GM23338 (cell line): ENCODE results near the gene KRTAP10-9. TPM values are rescaled to one million over a fixed set of nuclear protein-coding genes. Genes with fewer than 3 reads are reported as not detected.

ENCODE experiments used
- ATAC-seq: fragments of 200-7000 bp; cut with Tn5 transposase; 3 replicates; pipeline ENCODE4 v1.9.1; 2020
- DNase-seq: peaks from one replicate; pipeline ENCODE4 v3.0.0-alpha.2; 2015; ENCODE audit warnings: low spot score
- H2AFZ ChIP-seq: fragments of 200-600 bp; sonication (generic); 2 replicates; pipeline ENCODE4 v1.8.0; 2016; ENCODE audit warnings: antibody characterized with exemption, mild to moderate bottlenecking, moderate library complexity
- H3F3A ChIP-seq: fragments of 200-600 bp; sonication (generic); replicated peaks from 2 replicates; pipeline ENCODE4 v1.8.0; 2017; ENCODE audit warnings: antibody characterized with exemption, mixed run types, low read depth
- H3K27ac ChIP-seq: fragments of 200-600 bp; sonication (generic); 2 replicates; pipeline ENCODE4 v1.6.1; 2016; ENCODE audit warnings: low read depth
- H3K27me3 ChIP-seq: fragments of 200-600 bp; sonication (generic); 2 replicates; pipeline ENCODE4 v1.8.0; 2016; ENCODE audit warnings: mild to moderate bottlenecking, mixed run types, moderate library complexity; ENCODE audit not compliant: insufficient read depth
- H3K36me3 ChIP-seq: fragments of 200-600 bp; sonication (generic); 2 replicates; pipeline ENCODE4 v1.8.0; 2016; ENCODE audit warnings: mild to moderate bottlenecking; ENCODE audit not compliant: insufficient read depth
- H3K4me1 ChIP-seq: fragments of 200-600 bp; sonication (generic); 2 replicates; pipeline ENCODE4 v1.8.0; 2016; ENCODE audit warnings: mild to moderate bottlenecking, moderate library complexity; ENCODE audit not compliant: insufficient read depth
- H3K4me2 ChIP-seq: fragments of 200-600 bp; sonication (generic); 2 replicates; pipeline ENCODE4 v1.7.1; 2017; ENCODE audit warnings: mixed run types
- H3K4me3 ChIP-seq: fragments of 200-600 bp; sonication (generic); 2 replicates; pipeline ENCODE4 v1.6.1; 2016; ENCODE audit warnings: mixed run types
- H3K79me2 ChIP-seq: fragments of 200-600 bp; sonication (generic); replicated peaks from 2 replicates; pipeline ENCODE4 v1.8.0; 2017; ENCODE audit warnings: mild to moderate bottlenecking; ENCODE audit not compliant: insufficient read depth
- H3K9me2 ChIP-seq: fragments of 200-600 bp; sonication (generic); 2 replicates; pipeline ENCODE4 v1.8.0; 2017; ENCODE audit not compliant: insufficient read depth
- H4K20me1 ChIP-seq: fragments of 200-600 bp; sonication (generic); replicated peaks from 2 replicates; pipeline ENCODE4 v1.8.0; 2017; ENCODE audit warnings: mild to moderate bottlenecking; ENCODE audit not compliant: insufficient read depth
- H3K27ac Mint-ChIP-seq: 2 replicates; pipeline ENCODE4 v1.8.0; 2020; ENCODE audit warnings: inconsistent platforms, mild to moderate bottlenecking, moderate library complexity, mixed read lengths
- H3K27me3 Mint-ChIP-seq: 3 replicates; pipeline ENCODE4 v1.8.0; 2022; ENCODE audit warnings: low read depth, mild to moderate bottlenecking, moderate library complexity, mixed read lengths, inconsistent platforms; ENCODE audit not compliant: insufficient read depth, poor library complexity
- H3K36me3 Mint-ChIP-seq: 3 replicates; pipeline ENCODE4 v1.8.0; 2021; ENCODE audit warnings: low read depth, mild to moderate bottlenecking, inconsistent platforms, moderate library complexity, mixed read lengths
- H3K4me1 Mint-ChIP-seq: 3 replicates; pipeline ENCODE4 v1.8.0; 2020; ENCODE audit warnings: mild to moderate bottlenecking, inconsistent platforms, mixed read lengths
- H3K4me3 Mint-ChIP-seq: 3 replicates; pipeline ENCODE4 v1.8.0; 2021; ENCODE audit warnings: moderate library complexity, mild to moderate bottlenecking, inconsistent platforms, mixed read lengths
- H3K9me3 Mint-ChIP-seq: 3 replicates; pipeline ENCODE4 v1.8.0; 2020; ENCODE audit warnings: moderate library complexity, mild to moderate bottlenecking, inconsistent platforms, mixed read lengths
- CREB1 ChIP-seq: fragments of 250-450 bp; sonication (Bioruptor Pico); IDR thresholded peaks from 2 replicates; pipeline ENCODE4 v1.5.0; 2020; ENCODE audit warnings: low read depth, mild to moderate bottlenecking, moderate library complexity
- EZH2 ChIP-seq: fragments of 200-600 bp; sonication (generic); IDR thresholded peaks from one replicate; pipeline ENCODE4 v1.8.0; 2017; ENCODE audit warnings: antibody characterized with exemption, mild to moderate bottlenecking, low read depth; ENCODE audit not compliant: unreplicated experiment
- EZH2phosphoT487 ChIP-seq: fragments of 200-600 bp; sonication (generic); IDR thresholded peaks from one replicate; pipeline ENCODE4 v1.8.1; 2018; ENCODE audit warnings: antibody characterized with exemption; ENCODE audit not compliant: unreplicated experiment
- JUNB ChIP-seq: IDR thresholded peaks from one replicate; pipeline ENCODE4 v1.6.1; 2016; ENCODE audit warnings: antibody characterized with exemption; ENCODE audit not compliant: unreplicated experiment
- NANOG ChIP-seq: IDR thresholded peaks from 2 replicates; pipeline ENCODE4 v1.6.1; 2016; ENCODE audit warnings: antibody characterized with exemption, borderline replicate concordance
- POLR2AphosphoS5 ChIP-seq: IDR thresholded peaks from 2 replicates; pipeline ENCODE4 v1.6.1; 2016; ENCODE audit warnings: antibody characterized with exemption, low read depth
- STAT1 ChIP-seq: IDR thresholded peaks from one replicate; pipeline ENCODE4 v1.6.1; 2016; ENCODE audit warnings: antibody characterized with exemption; ENCODE audit not compliant: unreplicated experiment
- ZNF114 ChIP-seq: fragments of 250-450 bp; sonication (Bioruptor Pico); IDR thresholded peaks from 2 replicates; pipeline ENCODE4 v1.5.0; 2020; ENCODE audit warnings: mild to moderate bottlenecking, moderate library complexity
- polyA plus RNA-seq: library from polyadenylated mRNA; unstranded; fragments of >200 nt; fragmentation: Nextera tagmentation; extraction: Ambion mirVana; gene quantifications from 2 replicates; pipeline ENCODE4 v1.2.1, GENCODE V29; 2016
- total RNA-seq: library from RNA; depleted of rRNA; stranded (reverse); fragments of >200 nt; shearing (Covaris generic); gene quantifications from 2 replicates; pipeline ENCODE4 v1.2.3, GENCODE V29; 2014
- TF ChIP-seq, protein P1 (sequence below): fragments of 250-450 bp; sonication (Bioruptor Pico); IDR thresholded peaks from 2 replicates; pipeline ENCODE4 v1.5.0; 2020; ENCODE audit warnings: mild to moderate bottlenecking, moderate library complexity
- TF ChIP-seq, protein P2 (sequence below), 2 experiments: fragments of 200-600 bp in 1 of 2; sonication (generic) in 1 of 2; conservative IDR thresholded peaks; 2 replicates each; pipeline versions ENCODE4 v1.5.1 to v1.6.1; 2016 to 2017; ENCODE audit warnings: antibody characterized with exemption in 2 of 2, low read depth in 2 of 2, mild to moderate bottlenecking in 2 of 2, moderate library complexity in 1 of 2

Gene KRTAP10-9
- total and polyA plus RNA-seq, 2 experiments from 2014 or later = not detected

DNA sequence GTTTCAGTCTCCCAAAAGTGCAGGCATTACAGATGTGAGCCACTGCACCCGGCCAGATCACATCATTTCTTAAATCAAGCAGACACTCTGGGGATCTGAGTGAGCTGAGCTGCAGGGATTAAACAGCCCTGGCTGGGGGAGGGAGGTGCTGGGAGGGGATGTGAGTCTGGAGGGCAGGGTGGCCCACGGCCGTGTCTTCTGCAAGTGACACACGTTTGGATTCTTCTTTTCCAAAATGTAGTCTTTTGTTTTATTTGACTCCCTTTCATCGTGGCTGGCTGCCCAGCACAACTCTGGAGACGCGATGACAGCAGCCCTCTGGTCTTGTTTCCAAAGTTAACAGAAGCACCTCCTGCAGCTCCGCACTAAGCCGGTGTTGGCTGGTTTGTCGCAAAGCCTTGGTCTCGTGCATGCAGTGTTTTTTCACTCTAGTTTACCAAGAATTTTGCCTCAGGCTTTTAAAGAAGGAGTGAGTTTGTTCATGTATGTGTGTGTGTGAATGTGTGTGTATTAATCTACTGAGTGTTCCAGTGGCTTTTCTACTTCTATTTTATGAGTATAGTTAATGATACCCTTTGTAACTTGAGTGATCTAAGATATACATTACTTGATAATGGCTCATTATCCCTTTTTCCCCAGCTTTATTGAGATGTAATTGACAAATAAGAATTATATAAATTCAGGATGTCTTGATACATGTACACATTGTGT is 43.6 kb upstream of the KRTAP10-9 start:
- H3K79me2 ChIP-seq = no peaks in the 10 kb centered on the region
- H3K4me3 ChIP-seq = no peak overlapping the region
- H3K4me3 Mint-ChIP-seq = no peak overlapping the region
- TF ChIP-seq STAT1 (no peak), JUNB (no peak)
- H3F3A ChIP-seq = no peaks in the 10 kb centered on the region
- no peaks in the 10 kb centered on the region for H4K20me1 ChIP-seq
- no peak overlapping the region for H3K4me2 ChIP-seq
- no peaks in the 10 kb centered on the region for H3K9me2 ChIP-seq
- peaks cover 7% of the 10 kb centered on the region for H3K4me1 Mint-ChIP-seq
- DNase-seq (no peak), ATAC-seq (peak; percentile 63)
- H3K27me3 ChIP-seq = no peaks in the 10 kb centered on the region
- H3K36me3 ChIP-seq = no peaks in the 10 kb centered on the region
- no peak overlapping the region for H3K27ac ChIP-seq
- H3K4me1 ChIP-seq = no peaks in the 10 kb centered on the region
- peaks cover 9% of the 10 kb centered on the region for H3K27me3 Mint-ChIP-seq
- H3K36me3 Mint-ChIP-seq = no peaks in the 10 kb centered on the region
- no peak overlapping the region for H2AFZ ChIP-seq
- no peak overlapping the region for H3K27ac Mint-ChIP-seq
- H3K9me3 Mint-ChIP-seq = peaks cover 11% of the 10 kb centered on the region

DNA sequence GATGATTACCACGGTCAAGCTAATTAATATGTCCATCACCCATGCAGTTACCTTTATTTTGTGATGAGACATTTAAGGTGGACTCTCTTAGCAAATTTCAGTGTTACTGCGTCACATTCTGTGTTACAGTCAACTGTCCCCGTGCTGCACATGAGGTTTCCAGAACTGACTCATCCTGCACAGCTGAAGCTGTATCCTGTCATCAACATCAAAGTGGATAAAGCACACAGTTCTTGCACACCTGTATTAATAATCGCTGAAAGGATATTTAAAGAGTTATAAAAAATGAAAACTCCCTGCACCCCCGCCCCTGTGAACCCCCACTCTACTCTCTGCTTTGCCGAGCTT is 43.1 kb upstream of the KRTAP10-9 start:
- Histone ChIP-seq H3K4me1 (no peaks in the 10 kb centered on the region), H3K27me3 (no peaks in the 10 kb centered on the region), H3F3A (no peaks in the 10 kb centered on the region), H3K4me3 (no peak overlapping the region), H3K27ac (no peak overlapping the region), H3K36me3 (no peaks in the 10 kb centered on the region), H2AFZ (no peak overlapping the region), H3K79me2 (no peaks in the 10 kb centered on the region), H3K4me2 (no peak overlapping the region), H3K9me2 (no peaks in the 10 kb centered on the region), H4K20me1 (no peaks in the 10 kb centered on the region)
- Mint-ChIP-seq H3K9me3 (peaks cover 11% of the 10 kb centered on the region; the same call in 2 of the 3 replicates), H3K4me1 (peaks cover 7% of the 10 kb centered on the region), H3K27me3 (peaks cover 9% of the 10 kb centered on the region), H3K36me3 (no peaks in the 10 kb centered on the region), H3K27ac (no peak overlapping the region), H3K4me3 (no peak overlapping the region)
- DNase-seq (no peak), ATAC-seq (no peak)
- TF ChIP-seq EZH2phosphoT487 (no peak), EZH2 (no peak), STAT1 (no peak), POLR2AphosphoS5 (no peak), JUNB (no peak), ZNF114 (CRISPR knock-in tag) (no peak), CREB1 (CRISPR knock-in tag) (no peak), NANOG (no peak)
- TF ChIP-seq, protein P1, sequence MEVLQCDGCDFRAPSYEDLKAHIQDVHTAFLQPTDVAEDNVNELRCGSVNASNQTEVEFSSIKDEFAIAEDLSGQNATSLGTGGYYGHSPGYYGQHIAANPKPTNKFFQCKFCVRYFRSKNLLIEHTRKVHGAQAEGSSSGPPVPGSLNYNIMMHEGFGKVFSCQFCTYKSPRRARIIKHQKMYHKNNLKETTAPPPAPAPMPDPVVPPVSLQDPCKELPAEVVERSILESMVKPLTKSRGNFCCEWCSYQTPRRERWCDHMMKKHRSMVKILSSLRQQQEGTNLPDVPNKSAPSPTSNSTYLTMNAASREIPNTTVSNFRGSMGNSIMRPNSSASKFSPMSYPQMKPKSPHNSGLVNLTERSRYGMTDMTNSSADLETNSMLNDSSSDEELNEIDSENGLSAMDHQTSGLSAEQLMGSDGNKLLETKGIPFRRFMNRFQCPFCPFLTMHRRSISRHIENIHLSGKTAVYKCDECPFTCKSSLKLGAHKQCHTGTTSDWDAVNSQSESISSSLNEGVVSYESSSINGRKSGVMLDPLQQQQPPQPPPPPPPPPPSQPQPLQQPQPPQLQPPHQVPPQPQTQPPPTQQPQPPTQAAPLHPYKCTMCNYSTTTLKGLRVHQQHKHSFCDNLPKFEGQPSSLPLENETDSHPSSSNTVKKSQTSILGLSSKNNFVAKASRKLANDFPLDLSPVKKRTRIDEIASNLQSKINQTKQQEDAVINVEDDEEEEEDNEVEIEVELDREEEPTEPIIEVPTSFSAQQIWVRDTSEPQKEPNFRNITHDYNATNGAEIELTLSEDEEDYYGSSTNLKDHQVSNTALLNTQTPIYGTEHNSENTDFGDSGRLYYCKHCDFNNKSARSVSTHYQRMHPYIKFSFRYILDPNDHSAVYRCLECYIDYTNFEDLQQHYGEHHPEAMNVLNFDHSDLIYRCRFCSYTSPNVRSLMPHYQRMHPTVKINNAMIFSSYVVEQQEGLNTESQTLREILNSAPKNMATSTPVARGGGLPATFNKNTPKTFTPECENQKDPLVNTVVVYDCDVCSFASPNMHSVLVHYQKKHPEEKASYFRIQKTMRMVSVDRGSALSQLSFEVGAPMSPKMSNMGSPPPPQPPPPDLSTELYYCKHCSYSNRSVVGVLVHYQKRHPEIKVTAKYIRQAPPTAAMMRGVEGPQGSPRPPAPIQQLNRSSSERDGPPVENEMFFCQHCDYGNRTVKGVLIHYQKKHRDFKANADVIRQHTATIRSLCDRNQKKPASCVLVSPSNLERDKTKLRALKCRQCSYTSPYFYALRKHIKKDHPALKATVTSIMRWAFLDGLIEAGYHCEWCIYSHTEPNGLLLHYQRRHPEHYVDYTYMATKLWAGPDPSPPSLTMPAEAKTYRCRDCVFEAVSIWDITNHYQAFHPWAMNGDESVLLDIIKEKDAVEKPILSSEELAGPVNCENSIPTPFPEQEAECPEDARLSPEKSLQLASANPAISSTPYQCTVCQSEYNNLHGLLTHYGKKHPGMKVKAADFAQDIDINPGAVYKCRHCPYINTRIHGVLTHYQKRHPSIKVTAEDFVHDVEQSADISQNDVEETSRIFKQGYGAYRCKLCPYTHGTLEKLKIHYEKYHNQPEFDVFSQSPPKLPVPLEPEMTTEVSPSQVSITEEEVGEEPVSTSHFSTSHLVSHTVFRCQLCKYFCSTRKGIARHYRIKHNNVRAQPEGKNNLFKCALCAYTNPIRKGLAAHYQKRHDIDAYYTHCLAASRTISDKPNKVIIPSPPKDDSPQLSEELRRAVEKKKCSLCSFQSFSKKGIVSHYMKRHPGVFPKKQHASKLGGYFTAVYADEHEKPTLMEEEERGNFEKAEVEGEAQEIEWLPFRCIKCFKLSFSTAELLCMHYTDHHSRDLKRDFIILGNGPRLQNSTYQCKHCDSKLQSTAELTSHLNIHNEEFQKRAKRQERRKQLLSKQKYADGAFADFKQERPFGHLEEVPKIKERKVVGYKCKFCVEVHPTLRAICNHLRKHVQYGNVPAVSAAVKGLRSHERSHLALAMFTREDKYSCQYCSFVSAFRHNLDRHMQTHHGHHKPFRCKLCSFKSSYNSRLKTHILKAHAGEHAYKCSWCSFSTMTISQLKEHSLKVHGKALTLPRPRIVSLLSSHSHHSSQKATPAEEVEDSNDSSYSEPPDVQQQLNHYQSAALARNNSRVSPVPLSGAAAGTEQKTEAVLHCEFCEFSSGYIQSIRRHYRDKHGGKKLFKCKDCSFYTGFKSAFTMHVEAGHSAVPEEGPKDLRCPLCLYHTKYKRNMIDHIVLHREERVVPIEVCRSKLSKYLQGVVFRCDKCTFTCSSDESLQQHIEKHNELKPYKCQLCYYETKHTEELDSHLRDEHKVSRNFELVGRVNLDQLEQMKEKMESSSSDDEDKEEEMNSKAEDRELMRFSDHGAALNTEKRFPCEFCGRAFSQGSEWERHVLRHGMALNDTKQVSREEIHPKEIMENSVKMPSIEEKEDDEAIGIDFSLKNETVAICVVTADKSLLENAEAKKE (CRISPR knock-in tag) = no peak
- TF ChIP-seq, protein P2, sequence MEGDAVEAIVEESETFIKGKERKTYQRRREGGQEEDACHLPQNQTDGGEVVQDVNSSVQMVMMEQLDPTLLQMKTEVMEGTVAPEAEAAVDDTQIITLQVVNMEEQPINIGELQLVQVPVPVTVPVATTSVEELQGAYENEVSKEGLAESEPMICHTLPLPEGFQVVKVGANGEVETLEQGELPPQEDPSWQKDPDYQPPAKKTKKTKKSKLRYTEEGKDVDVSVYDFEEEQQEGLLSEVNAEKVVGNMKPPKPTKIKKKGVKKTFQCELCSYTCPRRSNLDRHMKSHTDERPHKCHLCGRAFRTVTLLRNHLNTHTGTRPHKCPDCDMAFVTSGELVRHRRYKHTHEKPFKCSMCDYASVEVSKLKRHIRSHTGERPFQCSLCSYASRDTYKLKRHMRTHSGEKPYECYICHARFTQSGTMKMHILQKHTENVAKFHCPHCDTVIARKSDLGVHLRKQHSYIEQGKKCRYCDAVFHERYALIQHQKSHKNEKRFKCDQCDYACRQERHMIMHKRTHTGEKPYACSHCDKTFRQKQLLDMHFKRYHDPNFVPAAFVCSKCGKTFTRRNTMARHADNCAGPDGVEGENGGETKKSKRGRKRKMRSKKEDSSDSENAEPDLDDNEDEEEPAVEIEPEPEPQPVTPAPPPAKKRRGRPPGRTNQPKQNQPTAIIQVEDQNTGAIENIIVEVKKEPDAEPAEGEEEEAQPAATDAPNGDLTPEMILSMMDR (conservative IDR thresholded peaks at IDR 0.05; ENCODE audit: low read depth in 2 of 2) = no peak
